T-cell (primary cell): Measurements from ENCODE around the gene PIGS. TPM values are rescaled to one million over a fixed set of nuclear protein-coding genes. Genes with fewer than 3 reads are reported as not detected.

Experiments
- ATAC-seq, 4 experiments: fragments of 200-7000 bp in 3 of 4; fragments of 150-1000 bp in 1 of 4; cut with Tn5 transposase; replicated peaks in 1 of 4; 1 replicate in 3 of 4; 2 replicates in 1 of 4; pipeline ENCODE4 v1.10.0; 2021; ENCODE audit warnings: moderate library complexity in 3 of 4, mild to moderate bottlenecking in 2 of 4, moderate number of reproducible peaks in 1 of 4
- CTCF ChIA-PET, 2 donors: fragments of 300-600 bp; sonication (Branson Sonifier 250); formaldehyde crosslinking; loops; one replicate each; lab custom pipeline; 2022; ENCODE audit warnings: antibody characterized with exemption in 2 of 2; lab: Charles Lee
- POLR2A ChIA-PET, 2 donors: fragments of 300-600 bp; sonication (Branson Sonifier 250); formaldehyde crosslinking; loops; one replicate each; lab custom pipeline; 2022; ENCODE audit warnings: antibody characterized with exemption in 2 of 2; lab: Charles Lee
- DNase-seq, 35 experiments: peaks; one replicate each; pipeline versions ENCODE4 v3.0.0 to v3.0.0-alpha.2; 2013 to 2023
- H3K27ac ChIP-seq: one replicate; pipeline ENCODE4 v1.5.1; 2013; ENCODE audit warnings: low read length
- H3K27me3 ChIP-seq, 2 experiments: replicated peaks in 1 of 2; 1 replicate in 1 of 2; 2 replicates in 1 of 2; pipeline versions ENCODE4 v1.6.1 to v1.7.0; 2013; ENCODE audit warnings: low read length in 1 of 2, mixed read lengths in 1 of 2; ENCODE audit not compliant: control insufficient read depth in 2 of 2, insufficient read depth in 2 of 2; ENCODE audit errors: extremely low read depth in 1 of 2
- H3K36me3 ChIP-seq, 2 donors: 1 replicate in 1 of 2; 2 replicates in 1 of 2; pipeline versions ENCODE4 v1.6.1 to v1.7.0; 2013; ENCODE audit warnings: low read length in 1 of 2; ENCODE audit not compliant: control insufficient read depth in 2 of 2, insufficient read depth in 1 of 2; ENCODE audit errors: extremely low read depth in 1 of 2
- H3K4me1 ChIP-seq, 2 experiments: 1 replicate in 1 of 2; 2 replicates in 1 of 2; pipeline versions ENCODE4 v1.6.1 to v1.7.0; 2013; ENCODE audit warnings: low read length in 2 of 2, mixed read lengths in 1 of 2; ENCODE audit not compliant: insufficient read depth in 2 of 2, control insufficient read depth in 1 of 2; ENCODE audit errors: extremely low read depth in 1 of 2
- H3K4me3 ChIP-seq, 2 donors: 1 replicate in 1 of 2; 2 replicates in 1 of 2; pipeline versions ENCODE4 v1.5.1 to v1.7.0; 2013; ENCODE audit warnings: mild to moderate bottlenecking in 2 of 2, low read length in 1 of 2, moderate library complexity in 1 of 2; ENCODE audit not compliant: control insufficient read depth in 1 of 2; ENCODE audit errors: extremely low read depth in 1 of 2
- H3K9me3 ChIP-seq: 2 replicates; pipeline ENCODE4 v1.7.0; 2013
- H3K27ac Mint-ChIP-seq, 2 donors: one replicate each; pipeline ENCODE4 v1.8.0; 2020 to 2021; ENCODE audit warnings: mild to moderate bottlenecking in 2 of 2, mixed read lengths in 2 of 2
- H3K27me3 Mint-ChIP-seq, 2 donors: one replicate each; pipeline ENCODE4 v1.8.0; 2021 to 2022; ENCODE audit warnings: mixed read lengths in 2 of 2
- H3K36me3 Mint-ChIP-seq: one replicate; pipeline ENCODE4 v1.8.0; 2021; ENCODE audit warnings: mixed read lengths
- H3K4me1 Mint-ChIP-seq, 3 donors: one replicate each; pipeline ENCODE4 v1.8.0; 2020 to 2022; ENCODE audit warnings: mixed read lengths in 3 of 3, mild to moderate bottlenecking in 1 of 3
- H3K4me3 Mint-ChIP-seq, 3 donors: one replicate each; pipeline ENCODE4 v1.8.0; 2020 to 2022; ENCODE audit warnings: mild to moderate bottlenecking in 3 of 3, mixed read lengths in 3 of 3, moderate library complexity in 3 of 3
- H3K9me3 Mint-ChIP-seq, 3 donors: one replicate each; pipeline ENCODE4 v1.8.0; 2020 to 2022; ENCODE audit warnings: mixed read lengths in 3 of 3
- WGBS: methylation state at CpG from one replicate; pipeline ENCODE4 v1.1.5; 2013; ENCODE audit warnings: missing lambda C conversion rate; ENCODE audit not compliant: insufficient coverage; 5-methylcytosine and 5-hydroxymethylcytosine counted together
- total RNA-seq, 35 experiments: library from RNA in 6 of 35; stranded (reverse) in 6 of 35; fragments of 120-200 nt in 1 of 35; gene quantifications; one replicate each; pipeline versions ENCODE4 v1.2.1 to v1.2.4 and lab custom pipeline; 2013 to 2026

PIGS gene
- total RNA-seq, 5 donors from 2014 or later (not counting 1 experiment from before 2014, with no cell fraction given): 54.9 to 63.0 (median 60.9) TPM

DNA sequence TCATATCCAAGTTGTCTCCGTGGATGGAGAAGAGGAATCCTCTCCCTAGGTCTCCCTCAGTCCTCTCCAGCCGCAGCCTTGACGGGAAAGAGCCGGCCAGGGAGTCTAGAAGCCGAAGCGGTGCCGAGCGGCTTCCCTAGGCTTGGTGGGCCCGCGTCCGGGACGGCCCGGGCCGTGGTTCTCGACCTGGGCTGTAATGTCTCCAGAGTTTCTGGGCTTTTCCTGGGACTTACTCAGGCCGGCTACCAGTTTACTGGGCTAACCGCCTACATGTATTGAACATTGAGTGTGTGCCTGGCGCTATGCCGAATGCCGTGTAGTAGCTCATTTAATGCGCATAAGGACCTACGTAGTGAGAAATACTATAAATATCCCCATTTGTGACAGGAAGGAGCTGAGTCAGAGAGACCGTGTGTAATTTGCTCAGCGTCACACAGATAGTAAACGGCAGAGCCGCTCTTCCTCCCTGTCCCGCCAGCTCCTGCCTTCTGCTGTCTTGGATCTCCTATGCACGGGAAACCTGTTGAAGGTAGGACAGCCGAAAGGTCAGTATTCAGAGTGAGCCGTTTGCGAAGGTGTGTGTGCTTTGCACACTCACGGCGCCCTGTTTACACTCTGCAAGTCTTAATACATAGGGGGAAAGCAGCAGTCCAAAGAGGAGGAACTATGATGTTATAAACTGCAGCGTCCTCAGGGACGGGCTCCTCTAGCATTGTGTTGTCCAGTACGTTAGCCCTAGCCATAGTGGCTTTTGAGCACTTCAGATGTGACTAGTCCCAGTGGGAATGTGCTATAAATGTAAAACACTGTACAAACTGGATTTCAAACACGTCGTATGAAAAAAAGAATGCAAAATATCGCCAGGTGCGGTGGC is 28.2 kb upstream of the PIGS start:
- no peaks in the 10 kb centered on the region for H3K9me3 ChIP-seq
- Mint-ChIP-seq H3K4me1 (peaks cover 20 to 26% (median 22%) of the 10 kb centered on the region in 3 donors), H3K9me3 (no peaks in the 10 kb centered on the region), H3K4me3 (peak overlapping the region; percentile 86 to 94 (median 89)), H3K36me3 (no peaks in the 10 kb centered on the region), H3K27ac (peak overlapping the region; percentile 97), H3K27me3 (no peaks in the 10 kb centered on the region)
- H3K4me3 ChIP-seq: peak overlapping the region; percentile 59 to 84
- peak overlapping the region; percentile 93 for H3K27ac ChIP-seq
- 13% methylated on average over 31 of the region's 40 CpGs for WGBS
- POLR2A ChIA-PET: interaction anchor here (0.6 to 1.5 kb wide), 11 partner anchors 23 to 682 kb away, joined by 3 to 15 read pairs (median 4); partner anchors contain the start of genes PIGS (in 2 of the 2), ALDOC (in 1 of the 2), BLTP2 (in 1 of the 2) and SDF2 (in 1 of the 2)
- no peaks in the 10 kb centered on the region for H3K36me3 ChIP-seq
- peaks cover 4 to 13% of the 10 kb centered on the region in 2 experiments for H3K4me1 ChIP-seq
- CTCF ChIA-PET: interaction anchor here (0.5 to 2.9 kb wide), 3 partner anchors 14 to 715 kb away, joined by 3 to 9 read pairs (median 5); partner anchors contain the start of genes ALDOC (in 1 of the 2) and RSKR (in 1 of the 2)
- peak; percentile 56 to 70 (median 62) for ATAC-seq
- peak in 33 of 35 experiments; percentile 39 to 81 (median 57) for DNase-seq
- H3K27me3 ChIP-seq: no peaks in the 10 kb centered on the region

DNA sequence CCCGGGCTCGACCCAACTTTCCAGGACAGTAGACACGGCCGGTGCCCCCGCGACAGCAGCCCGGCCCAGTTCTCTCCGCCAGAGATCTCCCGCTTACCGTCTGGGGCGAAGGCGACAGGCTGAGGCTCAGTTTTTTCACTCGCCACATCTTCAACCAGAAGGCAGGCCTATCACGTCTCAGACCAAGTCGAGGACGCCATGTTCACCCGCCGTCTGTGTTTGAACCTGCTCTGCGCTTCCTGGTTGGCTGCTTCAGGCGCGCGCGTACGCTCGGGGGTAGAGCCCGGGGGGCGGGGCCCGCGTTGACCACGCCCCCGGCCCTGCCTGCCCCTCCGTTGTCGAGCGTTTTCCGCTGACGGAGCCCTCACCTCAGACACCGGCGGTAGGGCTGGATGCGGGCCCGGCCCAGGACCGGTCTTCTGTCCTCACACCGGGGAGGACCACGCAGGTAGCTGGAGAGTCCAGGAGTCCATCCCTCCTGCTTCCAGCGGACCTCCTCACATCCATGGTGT is 27.5 kb upstream of the PIGS start, which contains the start of gene SPAG5:
Gene SPAG5, minus strand, starts transcription at position 227 of the 512 bp plus-strand sequence. Its CDS starts 79 bp downstream, at position 148.
- CTCF ChIA-PET: interaction anchor here (0.5 to 2.9 kb wide), 3 partner anchors 14 to 715 kb away, joined by 3 to 9 read pairs (median 5); partner anchors contain the start of genes ALDOC (in 1 of the 2) and RSKR (in 1 of the 2)
- no peaks in the 10 kb centered on the region for H3K27me3 Mint-ChIP-seq
- ATAC-seq: peak; percentile 94 to 98 (median 95)

DNA sequence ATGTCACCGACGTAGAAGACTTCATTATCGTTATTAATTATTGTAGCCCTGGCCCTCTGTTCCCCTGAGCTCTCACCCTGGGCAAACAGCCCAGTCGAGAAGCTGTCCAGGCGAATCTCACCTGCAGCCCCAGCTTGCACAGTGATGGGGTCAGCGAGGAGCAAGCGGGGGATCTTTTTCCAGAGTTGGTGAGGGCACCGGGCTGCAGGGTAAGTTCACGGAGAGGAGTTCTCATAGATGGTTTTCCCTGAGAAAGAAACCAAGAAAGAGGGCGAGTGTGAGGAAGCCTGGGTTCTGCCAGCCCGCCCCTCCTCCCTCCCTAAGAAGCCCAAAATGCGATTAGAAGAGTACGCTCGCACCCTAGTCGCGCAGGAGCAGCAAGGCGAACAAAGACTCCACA is 27.1 kb upstream of the PIGS start:
- Mint-ChIP-seq H3K36me3 (no peaks in the 10 kb centered on the region), H3K27ac (peak overlapping the region; percentile 97), H3K4me1 (peaks cover 20 to 26% (median 22%) of the 10 kb centered on the region in 3 donors), H3K9me3 (no peaks in the 10 kb centered on the region), H3K27me3 (no peaks in the 10 kb centered on the region), H3K4me3 (peak overlapping the region; percentile 86 to 94 (median 89))
- DNase-seq (no peak), ATAC-seq (no peak)
- no peaks in the 10 kb centered on the region for H3K27me3 ChIP-seq
- H3K9me3 ChIP-seq: no peaks in the 10 kb centered on the region
- no peaks in the 10 kb centered on the region for H3K36me3 ChIP-seq
- CTCF ChIA-PET: interaction anchor here in 1 of 2 donors (2.9 kb wide), 1 partner anchor 21 kb away, joined by 9 read pairs; the partner anchor contains the start of gene ALDOC
- POLR2A ChIA-PET: interaction anchor here in 1 of 2 donors (0.6 kb wide), 1 partner anchor 999 kb away, joined by 6 read pairs; no protein-coding TSS in a partner anchor
- H3K4me3 ChIP-seq: peak overlapping the region; percentile 59 to 84
- 10% methylated on average over 8 of the region's 17 CpGs for WGBS
- peak overlapping the region; percentile 93 for H3K27ac ChIP-seq
- H3K4me1 ChIP-seq: peaks cover 4 to 13% of the 10 kb centered on the region in 2 experiments

More for the DNA sequence above, 27.5 kb upstream of the PIGS start, which contains the start of gene SPAG5:
- Histone ChIP-seq H3K36me3 (no peaks in the 10 kb centered on the region), H3K4me1 (peaks cover 4 to 13% of the 10 kb centered on the region in 2 experiments), H3K4me3 (peak within 1 kb of the TSS; percentile 59 to 84), H3K27ac (peak within 1 kb of the TSS; percentile 93), H3K9me3 (no peaks in the 10 kb centered on the region), H3K27me3 (no peaks in the 10 kb centered on the region)
- 0% methylated on average over 39 of the region's 44 CpGs for WGBS
- POLR2A ChIA-PET: interaction anchor here (0.6 to 1.5 kb wide), 6 partner anchors 22 to 999 kb away, joined by 3 to 15 read pairs (median 5); partner anchors contain the start of genes PIGS (in 2 of the 2), ALDOC (in 1 of the 2) and BLTP2 (in 1 of the 2)
- DNase-seq: peak; percentile 84 to 97 (median 93)
- H3K36me3 Mint-ChIP-seq: no peaks in the 10 kb centered on the region
- no peaks in the 10 kb centered on the region for H3K9me3 Mint-ChIP-seq
- peak within 1 kb of the TSS; percentile 86 to 94 (median 89) for H3K4me3 Mint-ChIP-seq
- H3K4me1 Mint-ChIP-seq: peaks cover 20 to 26% (median 22%) of the 10 kb centered on the region in 3 donors
- H3K27ac Mint-ChIP-seq: peak within 1 kb of the TSS; percentile 97

DNA sequence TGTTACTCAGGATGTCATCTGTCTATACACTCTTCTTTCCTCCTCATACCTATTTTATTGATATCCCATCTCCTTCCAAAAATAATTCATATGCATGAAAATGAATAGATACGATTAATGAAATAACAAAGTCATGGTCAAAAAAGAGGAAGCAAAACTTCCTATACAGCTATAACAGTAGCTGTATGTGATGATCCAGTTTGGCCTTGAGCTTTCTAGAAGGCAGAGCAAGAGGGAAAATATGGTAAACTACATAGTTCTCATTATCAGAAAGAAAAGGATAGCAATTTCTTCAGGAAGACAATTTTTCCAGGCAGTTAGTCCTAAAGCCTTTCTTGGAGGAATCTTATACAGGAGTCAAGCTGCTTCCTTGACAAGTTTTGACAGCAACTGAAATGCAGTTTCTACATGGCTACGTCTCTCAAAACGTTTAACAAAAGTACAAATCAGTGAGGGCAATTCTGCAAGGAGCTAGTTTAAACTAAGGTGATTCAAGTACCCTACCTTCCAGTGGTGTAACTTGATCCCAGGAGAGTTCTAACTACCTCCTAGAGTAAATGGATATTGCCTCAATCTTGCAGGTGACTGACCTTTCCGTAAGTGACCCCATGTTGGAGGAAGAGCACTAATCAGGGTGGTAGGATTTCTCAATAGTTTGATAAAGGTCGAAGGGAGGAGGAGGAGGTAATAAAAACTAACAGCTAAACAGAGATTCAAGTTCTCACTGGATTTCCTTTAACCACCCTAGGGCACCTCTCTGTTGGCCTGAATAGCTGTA is 26.5 kb upstream of the PIGS start:
- Mint-ChIP-seq H3K27ac (peak overlapping the region; percentile 97), H3K4me3 (peak overlapping the region; percentile 86 to 94 (median 89)), H3K27me3 (no peaks in the 10 kb centered on the region), H3K36me3 (no peaks in the 10 kb centered on the region), H3K9me3 (no peaks in the 10 kb centered on the region), H3K4me1 (peaks cover 20 to 26% (median 22%) of the 10 kb centered on the region in 3 donors)
- H3K27ac ChIP-seq: no peak overlapping the region
- H3K27me3 ChIP-seq: no peaks in the 10 kb centered on the region
- POLR2A ChIA-PET: interaction anchor here (0.5 to 0.6 kb wide), 2 partner anchors 56 to 998 kb away, joined by 6 to 7 read pairs; no protein-coding TSS in a partner anchor
- DNase-seq (no peak), ATAC-seq (no peak)
- H3K9me3 ChIP-seq: no peaks in the 10 kb centered on the region
- H3K36me3 ChIP-seq: no peaks in the 10 kb centered on the region
- peak overlapping the region; percentile 59 to 84 for H3K4me3 ChIP-seq
- WGBS: no CpG with 5 or more reads among the region's 5 CpGs
- H3K4me1 ChIP-seq: peaks cover 4 to 13% of the 10 kb centered on the region in 2 experiments
- CTCF ChIA-PET: interaction anchor here in 1 of 2 donors (2.9 kb wide), 1 partner anchor 21 kb away, joined by 9 read pairs; the partner anchor contains the start of gene ALDOC

DNA sequence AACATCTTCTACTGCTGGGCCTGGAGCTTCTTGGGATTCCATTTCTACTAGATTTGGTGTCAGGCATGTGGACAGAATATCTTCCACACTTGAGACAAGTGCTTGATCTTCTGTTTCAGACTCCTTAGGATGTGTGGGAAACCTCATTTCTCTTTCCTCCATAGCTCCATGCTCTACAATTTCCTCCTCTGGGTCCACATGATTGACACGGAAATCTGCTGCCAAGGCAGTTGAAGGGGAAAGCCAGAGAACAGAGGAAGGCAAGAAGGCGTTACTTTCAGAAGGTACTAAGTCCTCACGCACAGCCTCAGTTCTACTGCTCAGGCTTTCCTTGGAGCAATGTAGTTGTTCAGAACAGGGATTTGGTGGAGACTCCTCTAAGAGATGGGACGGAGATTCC is 20.9 kb upstream of the PIGS start:
- DNase-seq: no peak
- Histone ChIP-seq H3K27me3 (no peaks in the 10 kb centered on the region), H3K27ac (no peak overlapping the region), H3K4me3 (no peak overlapping the region), H3K9me3 (no peaks in the 10 kb centered on the region), H3K4me1 (no peaks in the 10 kb centered on the region), H3K36me3 (peaks cover 0 to 14% of the 10 kb centered on the region in 2 donors)
- WGBS: 88% methylated on average over 4 of the region's 4 CpGs
- no peaks in the 10 kb centered on the region for H3K27me3 Mint-ChIP-seq
- no peaks in the 10 kb centered on the region for H3K9me3 Mint-ChIP-seq
- peaks cover 0 to under 1% (median 0%) of the 10 kb centered on the region in 3 donors for H3K4me1 Mint-ChIP-seq
- no peak for ATAC-seq
- CTCF ChIA-PET: no interaction called here
- peaks cover 12% of the 10 kb centered on the region for H3K36me3 Mint-ChIP-seq
- H3K4me3 Mint-ChIP-seq: no peak overlapping the region
- no peak overlapping the region for H3K27ac Mint-ChIP-seq
- POLR2A ChIA-PET: no interaction called here
